ENCODE results near the gene DMBT1.

GRCh38 chr10:122675278-122675677 is 114.7 kb downstream of the DMBT1 start:
- TF ChIP-seq BHLHE40 (IDR thresholded peaks at IDR 0.05; ENCODE audit: borderline replicate concordance), result no peak
- TF ChIP-seq CTBP1 (IDR thresholded peaks at IDR 0.05; ENCODE audit: borderline replicate concordance), result no peak
- no peak for TF ChIP-seq FOXM1 (IDR thresholded peaks at IDR 0.05; ENCODE audit: borderline replicate concordance)
- TF ChIP-seq SUZ12 (IDR thresholded peaks at IDR 0.05), result no peak
- TF ChIP-seq PKNOX1 (IDR thresholded peaks at IDR 0.05), result no peak
- TF ChIP-seq ELF4 (IDR thresholded peaks at IDR 0.05), result no peak
- no peak for TF ChIP-seq TARDBP (IDR thresholded peaks at IDR 0.05)
- no peak for TF ChIP-seq FOXK2 (IDR thresholded peaks at IDR 0.05)

Data from HEK293T (cell line).